ENCODE data around the gene FBXO9.

GRCh38 chr6:53062169-53062539 lies 3.0 kb upstream of the FBXO9 start:
- TF ChIP-seq CTCF (IDR thresholded peaks at IDR 0.05; ENCODE audit: low read length) (no peak), EZH2 (optimal IDR thresholded peaks at IDR 0.05; ENCODE audit: low read depth, low read length) (no peak), EZH2phosphoT487 (IDR thresholded peaks at IDR 0.05; ENCODE audit: low read length) (no peak)

Data from MM.1S (cell line).